DOHH2 (cell line): ENCODE measurements around the gene PITRM1.
"Not testable (repeated sequence)": the region's sequence is repeated elsewhere in the genome, so short reads cannot be mapped to it uniquely, and the experiment has no call there.

ENCODE experiments used
- EZH2phosphoT487 ChIP-seq: fragments of 200-600 bp; sonication (generic); IDR thresholded peaks from 2 replicates; pipeline ENCODE4 v1.6.1; 2017; ENCODE audit warnings: borderline replicate concordance, mild to moderate bottlenecking, antibody characterized with exemption, low read length, moderate library complexity, mixed read lengths
- TF ChIP-seq, protein P1 (sequence below): fragments of 200-600 bp; sonication (generic); IDR thresholded peaks from one replicate; pipeline ENCODE4 v1.5.1; 2014; ENCODE audit warnings: antibody characterized with exemption, mild to moderate bottlenecking, low read depth, low read length; ENCODE audit not compliant: poor library complexity, severe bottlenecking

DNA sequence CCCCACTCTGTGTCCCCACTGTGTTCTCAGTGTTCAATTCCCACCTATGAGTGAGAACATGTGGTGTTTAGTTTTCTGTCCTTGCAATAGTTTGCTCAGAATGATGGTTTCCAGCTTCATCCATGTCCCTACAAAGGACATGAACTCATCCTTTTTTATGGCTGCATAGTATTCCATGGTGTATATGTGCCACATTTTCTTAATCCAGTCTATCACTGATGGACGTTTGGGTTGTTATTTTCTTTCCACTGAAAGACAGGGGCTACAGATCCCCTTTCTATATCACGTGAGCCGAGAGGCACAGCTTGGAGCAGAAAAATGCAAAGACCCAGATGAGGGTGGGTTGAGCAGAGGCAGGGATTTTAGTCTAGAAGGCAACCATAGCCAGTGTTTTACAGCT lies 14.6 kb upstream of the PITRM1 start:
- TF ChIP-seq, protein P1, sequence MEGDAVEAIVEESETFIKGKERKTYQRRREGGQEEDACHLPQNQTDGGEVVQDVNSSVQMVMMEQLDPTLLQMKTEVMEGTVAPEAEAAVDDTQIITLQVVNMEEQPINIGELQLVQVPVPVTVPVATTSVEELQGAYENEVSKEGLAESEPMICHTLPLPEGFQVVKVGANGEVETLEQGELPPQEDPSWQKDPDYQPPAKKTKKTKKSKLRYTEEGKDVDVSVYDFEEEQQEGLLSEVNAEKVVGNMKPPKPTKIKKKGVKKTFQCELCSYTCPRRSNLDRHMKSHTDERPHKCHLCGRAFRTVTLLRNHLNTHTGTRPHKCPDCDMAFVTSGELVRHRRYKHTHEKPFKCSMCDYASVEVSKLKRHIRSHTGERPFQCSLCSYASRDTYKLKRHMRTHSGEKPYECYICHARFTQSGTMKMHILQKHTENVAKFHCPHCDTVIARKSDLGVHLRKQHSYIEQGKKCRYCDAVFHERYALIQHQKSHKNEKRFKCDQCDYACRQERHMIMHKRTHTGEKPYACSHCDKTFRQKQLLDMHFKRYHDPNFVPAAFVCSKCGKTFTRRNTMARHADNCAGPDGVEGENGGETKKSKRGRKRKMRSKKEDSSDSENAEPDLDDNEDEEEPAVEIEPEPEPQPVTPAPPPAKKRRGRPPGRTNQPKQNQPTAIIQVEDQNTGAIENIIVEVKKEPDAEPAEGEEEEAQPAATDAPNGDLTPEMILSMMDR = not testable (repeated sequence)
- TF ChIP-seq EZH2phosphoT487 = not testable (repeated sequence)
